HS-5 (cell line): Measurements from ENCODE around the gene GABRR3.

Source experiments
- DNase-seq: peaks from one replicate; pipeline ENCODE4 v3.0.0-alpha.2; 2012; ENCODE audit warnings: low read depth

GABRR3 gene

GRCh38 chr3:97954228-97954827, 80.8 kb downstream of the GABRR3 start:
- DNase-seq = no peak

- DNase-seq = no peak
Measured at GRCh38 chr3:97952872-97953271, 82.2 kb downstream of the GABRR3 start.

- DNase-seq = peak; percentile 48
Measured at GRCh38 chr3:97952280-97952679, 82.8 kb downstream of the GABRR3 start.

GRCh38 chr3:97950360-97950759, 84.8 kb downstream of the GABRR3 start:
- no peak for DNase-seq

GRCh38 chr3:97949743-97950142, 85.4 kb downstream of the GABRR3 start:
- no peak for DNase-seq

GRCh38 chr3:97949110-97949485, 86.0 kb downstream of the GABRR3 start:
- DNase-seq = no peak

- DNase-seq = no peak
Measured at GRCh38 chr3:97948351-97949109, 86.6 kb downstream of the GABRR3 start.

- no peak for DNase-seq
Measured at GRCh38 chr3:97942801-97943546, 92.1 kb downstream of the GABRR3 start.

GRCh38 chr3:97940034-97940433, 95.1 kb downstream of the GABRR3 start:
- no peak for DNase-seq

GRCh38 chr3:97939401-97939800, 95.7 kb downstream of the GABRR3 start:
- no peak for DNase-seq

- DNase-seq = no peak
Measured at GRCh38 chr3:97938444-97938843, 96.7 kb downstream of the GABRR3 start.

GRCh38 chr3:97937205-97937604, 97.9 kb downstream of the GABRR3 start:
- no peak for DNase-seq

- no peak for DNase-seq
Measured at GRCh38 chr3:97935842-97936241, 99.3 kb downstream of the GABRR3 start.
